HepG2 (cell line): ENCODE measurements around the gene LARP4. TPM values are rescaled to one million over a fixed set of nuclear protein-coding genes. Genes with fewer than 3 reads are reported as not detected.
A peak's percentile ranks its signal among the peaks of the same experiment; 100 is the strongest.

Experiments
- ATAC-seq: fragments of 200-7000 bp; cut with Tn5 transposase; 3 replicates; pipeline ENCODE4 v1.9.1; 2020; ENCODE audit warnings: mild to moderate bottlenecking, moderate library complexity
- BruUV-seq: library from RNA; stranded (reverse); fragments of 400-500 nt; replicated peaks from 2 replicates; lab custom pipeline; 2021; lab: Mats Ljungman, UMichigan
- CTCF ChIA-PET: fragments of 300-600 bp; formaldehyde crosslinking; extraction: SDS; loops from one replicate; lab custom pipeline; 2021; ENCODE audit warnings: low total read pairs, inconsistent platforms, low intra/inter-chr PET ratio; lab: Yijun Ruan, JAX
- POLR2A ChIA-PET: fragments of 350-600 bp; sonication (Branson Sonifier 250); formaldehyde crosslinking; loops from one replicate; lab custom pipeline; 2020; ENCODE audit warnings: antibody characterized with exemption, inconsistent platforms; lab: Yijun Ruan, JAX
- DNase-seq: peaks from one replicate; pipeline ENCODE4 v3.0.0-alpha.2; 2015; ENCODE audit warnings: low spot score
- FAIRE-seq: peaks from 3 replicates; lab custom pipeline; 2011; peaks lifted over from hg19 to GRCh38; lab: Jason Lieb, UNC
- H2AFZ ChIP-seq: one replicate; pipeline ENCODE4 v1.6.1; 2011; ENCODE audit warnings: low read length, inconsistent platforms
- H3K27ac ChIP-seq: fragments of 300-600 bp; 3 replicates; pipeline ENCODE4 v1.8.0; 2011; ENCODE audit warnings: mixed run types, mild to moderate bottlenecking, mixed read lengths, low read length, inconsistent platforms; ENCODE audit not compliant: insufficient read depth; ENCODE audit errors: extremely low read length
- H3K27me3 ChIP-seq, 2 experiments: fragments of 200-600 bp in 1 of 2; 2 replicates in 1 of 2; 3 replicates in 1 of 2; pipeline versions ENCODE4 v1.6.0 to v1.8.0; 2011; ENCODE audit warnings: low read length in 2 of 2, mild to moderate bottlenecking in 2 of 2, moderate library complexity in 2 of 2, inconsistent platforms in 1 of 2; ENCODE audit not compliant: insufficient read depth in 2 of 2, control insufficient read depth in 1 of 2
- H3K36me3 ChIP-seq, 2 experiments: fragments of 200-600 bp in 1 of 2; replicated peaks in 1 of 2; 2 replicates in 1 of 2; 3 replicates in 1 of 2; pipeline versions ENCODE4 v1.5.1 to v1.8.0; 2011; ENCODE audit warnings: low read length in 2 of 2, inconsistent platforms in 1 of 2; ENCODE audit not compliant: insufficient read depth in 2 of 2, control insufficient read depth in 1 of 2
- H3K4me1 ChIP-seq: 2 replicates; pipeline ENCODE4 v1.5.1; 2012; ENCODE audit warnings: low read length, inconsistent platforms; ENCODE audit not compliant: insufficient read depth
- H3K4me2 ChIP-seq: 2 replicates; pipeline ENCODE4 v1.6.0; 2011; ENCODE audit warnings: low read depth, low read length, inconsistent platforms
- H3K4me3 ChIP-seq, 3 experiments: fragments of 200-600 bp in 1 of 3; sonication (generic), shearing (Covaris generic) in 1 of 3; replicated peaks in 1 of 3; 2 replicates each; pipeline ENCODE4 v1.5.1; 2011 to 2016; ENCODE audit warnings: low read length in 3 of 3, inconsistent platforms in 2 of 3, low read depth in 2 of 3, mild to moderate bottlenecking in 2 of 3, control low read depth in 1 of 3, mixed read lengths in 1 of 3; ENCODE audit not compliant: insufficient read depth in 1 of 3
- H3K79me2 ChIP-seq: one replicate; pipeline ENCODE4 v1.6.1; 2011; ENCODE audit warnings: low read length, inconsistent platforms; ENCODE audit not compliant: insufficient read depth
- H3K9ac ChIP-seq: 2 replicates; pipeline ENCODE4 v1.6.0; 2011; ENCODE audit warnings: mild to moderate bottlenecking, low read depth, low read length, inconsistent platforms; ENCODE audit not compliant: insufficient read depth
- H3K9me3 ChIP-seq: 2 replicates; pipeline ENCODE4 v1.5.1; 2012; ENCODE audit warnings: mild to moderate bottlenecking, low read length
- H4K20me1 ChIP-seq: 2 replicates; pipeline ENCODE4 v1.6.0; 2011; ENCODE audit warnings: inconsistent platforms, mild to moderate bottlenecking, low read length, moderate library complexity; ENCODE audit not compliant: insufficient read depth
- CENPT ChIP-seq: sonication (generic); formaldehyde crosslinking; IDR thresholded peaks from 2 replicates; pipeline ENCODE4 v1.8.0; 2022; ENCODE audit warnings: low read depth, mild to moderate bottlenecking, moderate library complexity, missing genetic modification reagents
- GLI4 ChIP-seq: sonication (generic); formaldehyde crosslinking; IDR thresholded peaks from 2 replicates; pipeline ENCODE4 v1.5.1; 2020; ENCODE audit warnings: missing genetic modification reagents, mild to moderate bottlenecking, moderate library complexity, borderline replicate concordance
- HNF1A ChIP-seq, 2 experiments: sonication (generic) in 1 of 2; formaldehyde crosslinking in 1 of 2; IDR thresholded peaks; 2 replicates each; pipeline versions ENCODE4 v1.4.0 to v1.6.1; 2016 to 2020; ENCODE audit warnings: borderline replicate concordance in 1 of 2, low read depth in 1 of 2, mild to moderate bottlenecking in 1 of 2, missing genetic modification reagents in 1 of 2
- MEF2D ChIP-seq: sonication (generic); formaldehyde crosslinking; IDR thresholded peaks from 2 replicates; pipeline ENCODE4 v1.5.1; 2020; ENCODE audit warnings: mild to moderate bottlenecking, missing genetic modification reagents
- PHF8 ChIP-seq: sonication (generic); formaldehyde crosslinking; IDR thresholded peaks from 2 replicates; pipeline ENCODE4 v1.5.0; 2020; ENCODE audit warnings: missing genetic modification reagents
- RCOR2 ChIP-seq: IDR thresholded peaks from 2 replicates; pipeline ENCODE4 v1.6.1; 2016; ENCODE audit warnings: missing biosample characterization, missing genetic modification reagents
- SRSF1 ChIP-seq: fragments of 200-400 bp; formaldehyde crosslinking; optimal IDR thresholded peaks from 2 replicates; pipeline ENCODE3; 2017; ENCODE audit warnings: mild to moderate bottlenecking, low read depth, low read length, moderate library complexity
- TAF15 ChIP-seq: fragments of 200-400 bp; formaldehyde crosslinking; IDR thresholded peaks from one replicate; pipeline ENCODE4 v1.6.1; 2018; ENCODE audit warnings: mild to moderate bottlenecking, low read depth, low read length; ENCODE audit not compliant: poor library complexity, severe bottlenecking
- ZMYM4 ChIP-seq: sonication (generic); formaldehyde crosslinking; IDR thresholded peaks from 2 replicates; pipeline ENCODE4 v1.8.1; 2023; ENCODE audit warnings: mild to moderate bottlenecking, missing genetic modification reagents
- ZNF24 ChIP-seq: fragments of 450-650 bp; IDR thresholded peaks from 2 replicates; pipeline ENCODE4 v1.6.1; 2017; ENCODE audit warnings: antibody characterized with exemption, mild to moderate bottlenecking
- ZNF251 ChIP-seq: sonication (generic); formaldehyde crosslinking; IDR thresholded peaks from 2 replicates; pipeline ENCODE4 v1.9.0; 2021; ENCODE audit warnings: mild to moderate bottlenecking, missing genetic modification reagents
- ZNF589 ChIP-seq: sonication (generic); formaldehyde crosslinking; conservative IDR thresholded peaks from 2 replicates; pipeline ENCODE4 v1.8.0; 2022; ENCODE audit warnings: mild to moderate bottlenecking, moderate library complexity, missing genetic modification reagents
- ZNF615 ChIP-seq: sonication (generic); formaldehyde crosslinking; IDR thresholded peaks from 2 replicates; pipeline ENCODE4 v1.5.0; 2020; ENCODE audit warnings: mild to moderate bottlenecking, missing genetic modification reagents, borderline replicate concordance
- ZNF709 ChIP-seq: sonication (generic); formaldehyde crosslinking; IDR thresholded peaks from 2 replicates; pipeline ENCODE4 v1.5.0; 2020; ENCODE audit warnings: mild to moderate bottlenecking, missing genetic modification reagents
- ZNF768 ChIP-seq: sonication (generic); formaldehyde crosslinking; IDR thresholded peaks from 2 replicates; pipeline ENCODE4 v1.4.0; 2020; ENCODE audit warnings: missing genetic modification reagents
- WGBS: methylation state at CpG from one replicate; pipeline ENCODE4 v1.1.6; 2017; ENCODE audit warnings: low lambda C conversion rate; 5-methylcytosine and 5-hydroxymethylcytosine counted together
- in situ Hi-C: cut with HindIII; loops from 2 replicates; pipeline ENCODE4 v1.10.0; 2017; ENCODE audit warnings: low pct_unique_long_range_greater_than_20kb; ENCODE audit not compliant: extremely low pct_ligation_motif_present
- intact Hi-C: fragments of 100-400 bp; cut with micrococcal nuclease; formaldehyde crosslinking; loops from one replicate; pipeline ENCODE4 v1.10.0; 2022; ENCODE audit not compliant: unreplicated experiment
- polyA plus RNA-seq, 8 experiments: library from polyadenylated mRNA; depleted of rRNA in 3 of 8; stranded (reverse) in 7 of 8; unstranded in 1 of 8; fragments of >200 nt; fragmentation: Illumina TruSeq in 4 of 8; extraction: Trizol in 4 of 8; gene quantifications; 2 replicates each; pipeline versions ENCODE4 v1.2.1 to v1.2.3, GENCODE V29; 2011 to 2016; ENCODE audit warnings: low read depth in 4 of 8, missing spikeins in 1 of 8, mixed read lengths in 1 of 8; ENCODE audit not compliant: insufficient read depth in 1 of 8
- total RNA-seq, 5 experiments: library from RNA; depleted of rRNA; stranded (reverse); fragments of >200 nt; fragmentation: Illumina TruSeq; extraction: Trizol; gene quantifications; 2 replicates each; pipeline ENCODE4 v1.2.3, GENCODE V29; 2016; ENCODE audit warnings: low read depth in 1 of 5

The LARP4 gene
- total and polyA plus RNA-seq, 2 of the 13 experiments (the other 11 are each of a cell fraction or from before 2014, with no cell fraction given) = 16.4 to 42.7 TPM

- TF ChIP-seq ZNF251 (CRISPR knock-in tag) = no peak
- no peak for TF ChIP-seq ZNF615 (CRISPR knock-in tag)
- no peak for TF ChIP-seq ZNF768 (CRISPR knock-in tag)
- no peak for TF ChIP-seq HNF1A (IDR thresholded peaks at IDR 0.05; ENCODE audit: low read depth)
- no peak for TF ChIP-seq HNF1A (CRISPR knock-in tag; IDR thresholded peaks at IDR 0.05; ENCODE audit: borderline replicate concordance)
- TF ChIP-seq RCOR2 (CRISPR knock-in tag) = no peak
- no peak for TF ChIP-seq PHF8 (CRISPR knock-in tag)
- no peak for TF ChIP-seq ZNF24
- TF ChIP-seq GLI4 (CRISPR knock-in tag) = no peak
- no peak for TF ChIP-seq TAF15
- TF ChIP-seq SRSF1 = no peak
- no peak for TF ChIP-seq ZNF589 (CRISPR knock-in tag)
- TF ChIP-seq CENPT (CRISPR knock-in tag) = no peak
- TF ChIP-seq ZNF709 (CRISPR knock-in tag) = no peak
- TF ChIP-seq ZMYM4 (CRISPR knock-in tag) = no peak
- no peak for TF ChIP-seq MEF2D (CRISPR knock-in tag)
- H3K27me3 ChIP-seq = no peaks in the 10 kb centered on the region
- no peaks in the 10 kb centered on the region for H3K9me3 ChIP-seq
- DNase-seq (no peak), FAIRE-seq (no peak), ATAC-seq (no peak)
- no peak overlapping the region for H3K9ac ChIP-seq
- CTCF ChIA-PET = no interaction called here
- no peaks in the 10 kb centered on the region for H3K4me1 ChIP-seq
- no peak overlapping the region for H3K4me3 ChIP-seq
- peaks cover 6 to 37% of the 10 kb centered on the region in 2 experiments; a peak in 3 of 5 replicates for H3K36me3 ChIP-seq
- no peak overlapping the region for H2AFZ ChIP-seq
- intact Hi-C loops = no loop called here
- POLR2A ChIA-PET = no interaction called here
- no peak overlapping the region for H3K27ac ChIP-seq
- in situ Hi-C loops = no loop called here
- TSS peak; percentile 22 for BruUV-seq
- no peak overlapping the region for H3K4me2 ChIP-seq
- no peaks in the 10 kb centered on the region for H4K20me1 ChIP-seq
- WGBS = 98% methylated on average over 1 of the region's 1 CpG
- no peaks in the 10 kb centered on the region for H3K79me2 ChIP-seq
Measured at GRCh38 chr12:50477241-50477832, 76.7 kb downstream of the LARP4 start.
